Measurements from ENCODE around the gene NBPF9.
"Not testable (repeated sequence)": the region's sequence is repeated elsewhere in the genome, so short reads cannot be mapped to it uniquely, and the experiment has no call there.

DNA sequence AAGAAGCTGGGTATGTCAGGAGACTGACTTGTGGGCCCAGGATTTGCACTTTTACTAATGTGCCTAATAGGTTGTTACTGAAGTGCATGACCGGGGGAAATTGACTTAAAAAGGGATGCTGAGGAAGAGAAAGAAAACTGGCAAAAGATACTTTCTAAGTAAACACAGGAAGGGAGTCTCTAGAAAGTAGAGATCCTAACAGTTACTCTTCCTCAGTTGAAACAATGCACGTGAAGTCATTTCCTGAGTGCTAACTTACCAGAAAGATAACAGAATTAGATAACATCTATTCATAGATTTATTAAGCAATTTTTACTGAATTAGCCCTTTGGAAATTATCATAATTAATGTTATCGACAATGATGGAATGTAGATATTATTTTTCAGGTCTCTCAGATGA lies 9.5 kb upstream of the NBPF9 start:
- TF ChIP-seq, protein P1, sequence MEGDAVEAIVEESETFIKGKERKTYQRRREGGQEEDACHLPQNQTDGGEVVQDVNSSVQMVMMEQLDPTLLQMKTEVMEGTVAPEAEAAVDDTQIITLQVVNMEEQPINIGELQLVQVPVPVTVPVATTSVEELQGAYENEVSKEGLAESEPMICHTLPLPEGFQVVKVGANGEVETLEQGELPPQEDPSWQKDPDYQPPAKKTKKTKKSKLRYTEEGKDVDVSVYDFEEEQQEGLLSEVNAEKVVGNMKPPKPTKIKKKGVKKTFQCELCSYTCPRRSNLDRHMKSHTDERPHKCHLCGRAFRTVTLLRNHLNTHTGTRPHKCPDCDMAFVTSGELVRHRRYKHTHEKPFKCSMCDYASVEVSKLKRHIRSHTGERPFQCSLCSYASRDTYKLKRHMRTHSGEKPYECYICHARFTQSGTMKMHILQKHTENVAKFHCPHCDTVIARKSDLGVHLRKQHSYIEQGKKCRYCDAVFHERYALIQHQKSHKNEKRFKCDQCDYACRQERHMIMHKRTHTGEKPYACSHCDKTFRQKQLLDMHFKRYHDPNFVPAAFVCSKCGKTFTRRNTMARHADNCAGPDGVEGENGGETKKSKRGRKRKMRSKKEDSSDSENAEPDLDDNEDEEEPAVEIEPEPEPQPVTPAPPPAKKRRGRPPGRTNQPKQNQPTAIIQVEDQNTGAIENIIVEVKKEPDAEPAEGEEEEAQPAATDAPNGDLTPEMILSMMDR (IDR thresholded peaks at IDR 0.05): not testable (repeated sequence)
- TF ChIP-seq POLR2A (IDR thresholded peaks at IDR 0.05; ENCODE audit: low read depth); EP300 (IDR thresholded peaks at IDR 0.05); POLR2AphosphoS5 (IDR thresholded peaks at IDR 0.05): not testable (repeated sequence)

All from esophagus muscularis mucosa (tissue), 4 donors.